Measurements from ENCODE around the gene WNT3A.

The WNT3A gene

DNA sequence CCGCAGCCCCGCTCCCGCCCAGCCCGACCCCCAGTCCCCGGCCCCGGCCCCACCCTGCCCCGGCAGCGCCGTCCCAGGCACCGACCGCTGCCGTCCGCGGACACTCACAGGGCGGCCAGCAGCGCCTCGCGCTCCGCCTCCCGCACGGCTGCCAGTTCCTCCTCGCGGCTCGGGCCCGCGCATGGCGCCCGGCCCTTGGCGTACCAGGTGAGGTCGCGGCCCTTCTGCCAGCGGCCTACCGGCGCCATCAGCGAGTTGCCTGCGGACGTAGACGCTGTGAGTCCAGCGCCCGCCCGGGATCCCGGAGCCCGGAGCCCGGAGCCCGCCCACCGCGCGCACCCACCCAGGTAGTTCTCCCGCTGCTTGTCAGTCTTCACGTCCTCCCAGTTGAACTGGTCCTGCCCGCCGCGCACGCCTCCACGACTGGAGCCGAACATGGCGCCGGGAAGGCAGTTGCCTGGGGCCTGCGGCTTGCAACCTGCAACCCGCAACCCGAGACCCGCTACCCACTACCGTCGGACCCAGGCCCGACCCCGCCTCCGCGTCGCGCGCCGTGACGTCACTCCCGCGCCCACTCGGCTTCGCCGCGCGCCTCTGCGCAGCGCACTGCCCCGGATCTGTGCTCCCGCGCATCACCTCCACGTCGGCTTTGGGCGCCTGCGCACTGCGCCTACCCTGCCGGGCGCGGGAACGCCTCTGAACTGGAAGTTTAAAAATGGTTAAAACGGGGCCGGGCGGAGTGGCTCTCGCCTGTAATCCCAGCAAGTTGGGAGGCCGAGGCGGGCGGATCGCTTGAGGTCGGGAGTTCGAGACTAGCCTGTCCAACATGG is 96.2 kb downstream of the WNT3A start, which contains the start of gene C1orf35:
C1orf35 (minus strand) TSS at position 535 of the 830 bp plus-strand sequence; CDS start at position 437, 98 bp downstream.
- no peaks in the 10 kb centered on the region for H3K27me3 ChIP-seq (ENCODE audit: insufficient read depth, low read length)
- peaks cover 10% of the 10 kb centered on the region for H3K4me1 ChIP-seq (ENCODE audit: insufficient read depth, low read length)
- no peak within 1 kb of the TSS for H2AFZ ChIP-seq (ENCODE audit: low read depth, low read length)
- H3K4me3 ChIP-seq (ENCODE audit: low read length): peak within 1 kb of the TSS; percentile 84
- H3K36me3 ChIP-seq (ENCODE audit: insufficient read depth, low read length): peaks cover 48% of the 10 kb centered on the region
- H3K9me3 ChIP-seq (ENCODE audit: low read length): no peaks in the 10 kb centered on the region

DNA sequence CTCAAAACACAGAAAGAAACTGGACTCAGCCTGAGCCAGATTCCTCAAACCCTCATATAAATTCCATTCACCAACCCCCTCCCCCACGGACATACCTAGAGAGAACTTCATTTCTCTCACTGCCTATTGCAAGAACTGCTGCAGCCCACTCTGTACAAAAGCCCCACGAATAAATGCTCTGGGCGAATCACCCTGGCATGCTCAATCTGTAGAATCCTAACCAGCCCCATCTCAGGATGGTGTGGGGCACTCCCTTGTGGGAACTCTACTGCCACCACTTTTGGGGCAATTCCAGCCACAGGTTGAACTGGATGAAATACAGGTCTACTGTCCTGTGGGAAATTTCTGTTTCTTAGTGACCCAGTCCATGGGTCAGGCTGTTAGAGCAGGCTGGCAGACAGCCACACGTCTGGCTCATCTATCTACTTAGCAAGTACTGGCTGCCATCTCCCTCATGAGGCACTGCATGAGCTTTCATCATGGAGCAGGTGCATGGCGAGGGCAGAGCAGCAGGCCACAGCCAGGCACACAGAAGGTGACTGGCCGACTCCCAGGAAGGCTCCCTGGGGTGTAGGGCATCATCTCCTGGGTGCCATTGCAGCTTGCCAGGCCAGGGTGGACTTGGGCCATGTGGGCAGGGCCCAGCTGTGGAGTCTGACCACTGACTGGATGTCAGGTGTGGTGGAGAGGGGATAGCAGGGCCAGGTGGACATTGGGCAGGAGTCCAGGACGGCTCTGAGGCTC is 97.9 kb downstream of the WNT3A start:
- Histone ChIP-seq H3K9me3 (ENCODE audit: low read length) (no peaks in the 10 kb centered on the region), H2AFZ (ENCODE audit: low read depth, low read length) (no peak overlapping the region), H3K4me3 (ENCODE audit: low read length) (no peak overlapping the region), H3K36me3 (ENCODE audit: insufficient read depth, low read length) (peaks cover 31% of the 10 kb centered on the region), H3K4me1 (ENCODE audit: insufficient read depth, low read length) (peaks cover 20% of the 10 kb centered on the region), H3K27me3 (ENCODE audit: insufficient read depth, low read length) (no peaks in the 10 kb centered on the region)

DNA sequence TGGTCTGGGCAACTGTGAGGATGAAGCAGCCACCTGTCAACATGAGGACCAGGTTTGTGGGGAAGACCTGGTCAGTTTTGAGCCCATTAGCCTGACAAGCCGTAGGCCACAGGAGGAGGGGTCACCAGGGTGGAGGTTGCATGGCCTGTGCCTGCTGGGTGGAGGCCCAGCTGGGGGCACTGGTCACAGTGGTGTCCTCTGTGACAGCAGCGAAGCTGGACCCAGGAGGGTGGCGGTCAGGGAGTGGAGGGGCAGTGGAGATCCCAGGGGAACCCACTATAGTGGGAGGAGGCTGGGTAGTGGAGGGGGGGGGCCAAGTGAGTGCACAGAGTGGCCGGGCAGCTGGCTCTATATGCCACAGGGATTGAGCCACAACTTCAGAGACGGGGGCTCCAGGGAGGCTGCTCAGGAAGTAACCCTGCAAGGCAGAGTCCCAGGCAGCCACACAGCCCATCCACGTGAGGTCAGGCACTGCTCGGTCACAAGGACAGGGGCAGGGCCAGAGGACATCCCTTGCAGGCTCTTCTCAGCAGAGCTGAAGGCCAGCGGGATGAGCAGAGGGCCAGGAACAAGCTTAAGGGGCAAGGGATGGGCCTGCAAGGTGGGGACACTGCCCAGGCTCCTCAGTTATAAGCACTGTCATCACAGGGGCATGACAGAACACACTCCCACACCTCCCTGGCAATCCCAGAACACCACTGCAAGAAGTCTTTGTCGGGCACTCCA is 98.6 kb downstream of the WNT3A start:
- Histone ChIP-seq H3K4me3 (ENCODE audit: low read length) (no peak overlapping the region), H3K27me3 (ENCODE audit: insufficient read depth, low read length) (no peaks in the 10 kb centered on the region), H3K4me1 (ENCODE audit: insufficient read depth, low read length) (peaks cover 24% of the 10 kb centered on the region), H3K36me3 (ENCODE audit: insufficient read depth, low read length) (peaks cover 27% of the 10 kb centered on the region), H2AFZ (ENCODE audit: low read depth, low read length) (no peak overlapping the region), H3K9me3 (ENCODE audit: low read length) (no peaks in the 10 kb centered on the region)

DNA sequence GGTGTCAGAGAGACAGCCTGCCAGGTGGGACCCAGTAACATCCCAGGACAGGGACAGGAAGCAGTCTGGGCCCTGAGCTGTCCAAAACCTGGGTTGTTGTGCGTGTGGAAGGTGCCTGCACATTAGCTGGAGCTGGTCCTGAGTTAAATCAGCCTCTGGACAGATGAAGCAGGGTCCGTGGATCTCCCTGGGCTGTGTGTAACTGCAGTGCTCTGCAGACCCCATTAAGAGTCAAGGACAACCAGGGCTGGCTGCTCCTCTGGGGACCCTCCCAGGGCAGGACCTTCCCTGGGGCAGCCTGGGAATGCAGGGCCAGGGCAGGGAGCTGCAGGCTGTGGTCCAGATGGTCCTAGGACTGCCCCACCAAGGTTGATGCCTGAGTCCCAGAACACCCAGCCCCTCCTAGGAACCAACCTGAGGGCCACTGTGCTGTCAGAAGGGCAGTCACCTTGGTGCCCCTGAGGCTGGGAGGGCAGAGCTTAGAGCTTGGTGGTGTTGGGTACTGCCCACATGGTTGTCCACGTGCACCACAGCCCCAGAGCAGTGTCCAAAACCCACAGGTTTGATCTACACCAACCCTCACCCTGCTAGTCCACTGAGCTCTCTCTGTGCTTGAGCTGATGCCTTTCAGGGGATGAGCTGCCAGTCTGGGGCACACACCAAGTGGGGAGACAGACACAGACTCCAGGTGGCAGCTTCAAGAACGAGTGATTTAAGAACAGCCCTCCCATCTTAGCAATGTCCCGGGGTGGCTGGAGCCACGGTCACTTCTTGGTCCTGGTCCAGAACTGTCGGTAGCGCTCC is 99.4 kb downstream of the WNT3A start:
- Histone ChIP-seq H3K9me3 (ENCODE audit: low read length) (no peaks in the 10 kb centered on the region), H2AFZ (ENCODE audit: low read depth, low read length) (no peak overlapping the region), H3K27me3 (ENCODE audit: insufficient read depth, low read length) (no peaks in the 10 kb centered on the region), H3K4me3 (ENCODE audit: low read length) (no peak overlapping the region), H3K4me1 (ENCODE audit: insufficient read depth, low read length) (peaks cover 27% of the 10 kb centered on the region), H3K36me3 (ENCODE audit: insufficient read depth, low read length) (peaks cover 20% of the 10 kb centered on the region)

DNA sequence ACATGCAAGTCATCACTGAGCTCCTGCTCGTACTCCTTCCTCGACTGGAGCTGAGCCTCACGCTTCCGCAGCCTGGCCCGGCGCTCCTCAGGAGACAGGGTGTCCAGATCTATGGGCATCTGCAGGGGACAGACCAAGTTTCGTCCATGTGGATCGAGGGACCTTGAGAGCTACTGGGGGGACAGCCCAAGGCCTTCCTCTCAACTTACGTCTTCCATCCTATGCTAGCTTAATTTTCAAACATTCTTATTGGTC is 99.9 kb downstream of the WNT3A start:
- Histone ChIP-seq H2AFZ (ENCODE audit: low read depth, low read length) (no peak overlapping the region), H3K4me3 (ENCODE audit: low read length) (no peak overlapping the region), H3K9me3 (ENCODE audit: low read length) (no peaks in the 10 kb centered on the region), H3K36me3 (ENCODE audit: insufficient read depth, low read length) (peaks cover 17% of the 10 kb centered on the region), H3K27me3 (ENCODE audit: insufficient read depth, low read length) (no peaks in the 10 kb centered on the region), H3K4me1 (ENCODE audit: insufficient read depth, low read length) (peaks cover 25% of the 10 kb centered on the region)

DNA sequence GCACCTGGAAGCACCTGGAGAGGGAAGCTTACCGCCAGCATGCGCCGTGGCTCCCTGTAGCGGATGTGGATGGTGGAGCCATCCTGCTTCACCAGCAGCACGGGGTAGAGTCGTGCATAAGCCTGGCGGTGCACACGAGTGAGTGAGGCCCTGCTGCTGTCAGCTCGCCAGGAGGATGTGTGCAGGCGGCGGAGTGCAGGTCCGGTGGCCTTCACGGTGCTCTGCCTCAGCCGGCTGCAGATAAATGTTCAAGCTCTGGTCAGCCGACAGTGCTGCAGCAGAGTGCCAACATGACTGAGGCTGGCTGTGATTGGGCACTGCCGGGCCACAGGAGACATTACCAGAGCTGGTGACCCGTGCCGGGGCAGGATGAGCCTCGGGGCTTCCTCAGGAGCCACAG is 100.8 kb downstream of the WNT3A start:
- peak overlapping the region; percentile 64 for H3K4me3 ChIP-seq (ENCODE audit: low read length)

DNA sequence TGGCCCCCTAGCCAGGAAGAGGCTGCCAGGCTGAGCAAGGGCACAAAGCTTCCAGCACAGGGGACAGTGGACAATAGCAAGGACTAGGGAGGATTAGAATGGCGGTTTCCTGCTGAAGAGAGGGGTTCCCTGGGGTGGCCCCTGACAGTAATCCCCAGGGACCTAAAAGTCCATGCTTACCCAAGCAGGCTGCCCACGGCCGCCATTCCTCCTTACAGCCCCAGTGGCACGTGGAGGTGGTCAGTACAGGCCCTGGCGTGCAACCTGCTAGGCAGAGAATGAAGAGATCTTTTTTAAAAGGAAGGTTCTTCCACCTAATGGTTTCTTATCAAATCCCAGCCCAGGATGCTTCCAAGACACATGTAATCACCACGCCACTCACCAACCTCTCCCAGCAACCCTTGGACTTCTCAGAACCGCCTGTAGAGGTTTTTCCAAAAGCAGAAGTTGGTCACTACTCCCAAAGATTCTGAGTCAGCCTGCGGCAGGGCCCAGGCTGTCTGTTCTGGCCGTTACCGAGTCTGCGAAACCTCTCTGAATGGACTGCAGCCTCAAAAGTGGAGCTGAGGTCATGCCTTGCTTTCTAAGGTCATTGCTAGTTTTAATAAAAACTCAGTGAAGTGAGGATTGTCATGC is 101.4 kb downstream of the WNT3A start:
- peaks cover 20% of the 10 kb centered on the region for H3K4me1 ChIP-seq (ENCODE audit: insufficient read depth, low read length)
- no peaks in the 10 kb centered on the region for H3K9me3 ChIP-seq (ENCODE audit: low read length)
- H2AFZ ChIP-seq (ENCODE audit: low read depth, low read length): no peak overlapping the region
- H3K27me3 ChIP-seq (ENCODE audit: insufficient read depth, low read length): no peaks in the 10 kb centered on the region
- H3K36me3 ChIP-seq (ENCODE audit: insufficient read depth, low read length): peaks cover 17% of the 10 kb centered on the region
- H3K4me3 ChIP-seq (ENCODE audit: low read length): peak overlapping the region; percentile 64

More for the DNA sequence above, 100.8 kb downstream of the WNT3A start:
- Histone ChIP-seq H3K27me3 (ENCODE audit: insufficient read depth, low read length) (no peaks in the 10 kb centered on the region), H3K4me1 (ENCODE audit: insufficient read depth, low read length) (peaks cover 20% of the 10 kb centered on the region), H3K9me3 (ENCODE audit: low read length) (no peaks in the 10 kb centered on the region), H2AFZ (ENCODE audit: low read depth, low read length) (no peak overlapping the region), H3K36me3 (ENCODE audit: insufficient read depth, low read length) (peaks cover 17% of the 10 kb centered on the region)

DNA sequence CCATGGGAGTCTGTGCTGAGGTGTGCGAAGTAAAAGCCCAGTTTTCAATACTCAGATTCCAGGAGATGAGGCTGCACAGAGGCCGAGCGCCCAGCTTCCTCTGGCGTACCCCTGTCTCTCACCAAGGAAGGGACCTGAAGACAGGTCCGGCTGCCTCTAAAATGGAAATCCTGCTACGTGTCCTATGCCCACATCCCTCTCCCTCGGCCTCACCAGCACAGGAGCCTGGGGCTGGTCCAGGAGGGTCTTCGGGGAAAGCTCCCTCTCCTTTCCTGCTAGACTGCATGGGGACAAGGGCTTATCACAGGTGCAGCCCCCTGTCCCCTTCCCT is 101.9 kb downstream of the WNT3A start:
- Histone ChIP-seq H3K4me1 (ENCODE audit: insufficient read depth, low read length) (peaks cover 20% of the 10 kb centered on the region), H3K4me3 (ENCODE audit: low read length) (peak overlapping the region; percentile 64), H3K27me3 (ENCODE audit: insufficient read depth, low read length) (no peaks in the 10 kb centered on the region), H2AFZ (ENCODE audit: low read depth, low read length) (no peak overlapping the region), H3K36me3 (ENCODE audit: insufficient read depth, low read length) (peaks cover 17% of the 10 kb centered on the region), H3K9me3 (ENCODE audit: low read length) (no peaks in the 10 kb centered on the region)

DNA sequence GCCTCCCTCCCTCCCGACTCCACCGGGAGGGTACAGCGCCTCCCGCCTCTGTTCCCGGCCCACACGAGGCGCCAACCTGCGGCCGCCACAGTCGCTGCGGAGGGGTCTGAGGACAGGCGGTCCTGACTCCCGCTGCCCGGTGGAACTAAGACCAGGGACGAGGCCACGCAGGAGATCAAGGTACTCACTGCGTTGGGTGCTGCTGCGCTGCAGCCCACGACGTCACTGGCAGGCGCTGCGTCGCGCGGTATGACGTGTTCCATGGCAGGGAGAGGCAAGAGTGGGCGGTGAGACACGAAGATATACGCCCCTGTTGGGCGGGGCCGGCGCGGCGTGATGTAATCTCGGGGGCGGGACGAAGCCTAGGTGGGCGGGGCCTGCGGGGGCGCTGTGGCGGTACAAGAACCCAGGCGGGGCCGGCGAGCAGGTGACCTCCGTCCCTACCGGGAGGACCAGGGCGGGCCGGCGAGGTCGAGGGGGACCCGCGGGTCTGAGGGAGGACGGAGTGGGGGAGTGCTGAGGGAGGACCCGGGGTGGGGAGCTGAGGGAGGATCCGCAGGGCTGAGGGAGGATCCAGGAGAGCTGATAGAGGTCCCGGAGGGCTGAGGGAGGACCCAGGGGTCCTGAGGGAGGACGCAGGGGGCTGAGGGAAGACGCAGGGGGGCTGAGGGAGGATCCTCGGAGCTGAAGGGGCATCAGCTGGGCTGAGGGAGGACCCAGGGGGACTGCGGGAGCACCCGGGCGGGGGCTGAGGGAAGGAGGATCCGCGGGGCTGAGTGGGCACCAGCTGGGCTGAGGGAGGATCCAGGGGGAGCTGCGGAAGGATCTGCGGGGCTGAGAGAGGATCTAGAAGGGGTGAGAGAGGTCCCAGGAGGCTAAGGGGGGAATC is 102.5 kb downstream of the WNT3A start, which contains the start of gene MRPL55:
MRPL55 (minus strand) TSS at position 227 of the 889 bp plus-strand sequence. CDS start 1,039 bp downstream, outside the sequence.
- Histone ChIP-seq H3K4me3 (ENCODE audit: low read length) (peak within 1 kb of the TSS; percentile 64), H3K9me3 (ENCODE audit: low read length) (no peaks in the 10 kb centered on the region), H3K27me3 (ENCODE audit: insufficient read depth, low read length) (no peaks in the 10 kb centered on the region), H3K4me1 (ENCODE audit: insufficient read depth, low read length) (peaks cover 17% of the 10 kb centered on the region), H2AFZ (ENCODE audit: low read depth, low read length) (peak within 1 kb of the TSS; percentile 55), H3K36me3 (ENCODE audit: insufficient read depth, low read length) (peaks cover 17% of the 10 kb centered on the region)

DNA sequence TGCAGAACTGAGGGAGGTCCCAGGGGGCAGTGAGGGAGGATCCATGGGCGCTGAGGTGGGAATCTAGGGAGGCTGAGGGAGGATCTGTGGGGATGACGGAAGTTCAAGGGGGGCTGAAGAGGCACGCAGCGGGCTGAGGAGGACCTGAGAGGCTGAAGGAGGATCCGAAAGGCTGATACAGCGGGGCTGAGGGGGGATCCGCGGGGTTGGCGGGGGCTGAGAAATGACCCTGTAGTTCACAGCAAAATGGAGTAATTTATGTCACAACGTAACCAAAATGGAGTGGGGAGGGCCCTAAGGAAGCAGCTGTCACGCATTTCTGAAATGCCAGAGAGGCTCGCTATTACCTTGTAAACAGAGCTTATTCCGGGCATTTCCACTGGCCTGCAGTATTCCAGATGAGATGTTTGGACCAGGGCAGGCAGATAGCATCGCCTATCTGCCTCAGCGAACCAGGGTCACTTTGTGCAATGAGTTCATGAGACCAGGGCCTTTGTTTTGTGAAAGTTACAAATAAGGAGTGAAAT is 103.2 kb downstream of the WNT3A start:
- Histone ChIP-seq H3K9me3 (ENCODE audit: low read length) (no peaks in the 10 kb centered on the region), H3K4me3 (ENCODE audit: low read length) (peak overlapping the region; percentile 64), H3K27me3 (ENCODE audit: insufficient read depth, low read length) (no peaks in the 10 kb centered on the region), H3K36me3 (ENCODE audit: insufficient read depth, low read length) (peaks cover 17% of the 10 kb centered on the region), H3K4me1 (ENCODE audit: insufficient read depth, low read length) (peaks cover 17% of the 10 kb centered on the region), H2AFZ (ENCODE audit: low read depth, low read length) (peak overlapping the region; percentile 55)

DNA sequence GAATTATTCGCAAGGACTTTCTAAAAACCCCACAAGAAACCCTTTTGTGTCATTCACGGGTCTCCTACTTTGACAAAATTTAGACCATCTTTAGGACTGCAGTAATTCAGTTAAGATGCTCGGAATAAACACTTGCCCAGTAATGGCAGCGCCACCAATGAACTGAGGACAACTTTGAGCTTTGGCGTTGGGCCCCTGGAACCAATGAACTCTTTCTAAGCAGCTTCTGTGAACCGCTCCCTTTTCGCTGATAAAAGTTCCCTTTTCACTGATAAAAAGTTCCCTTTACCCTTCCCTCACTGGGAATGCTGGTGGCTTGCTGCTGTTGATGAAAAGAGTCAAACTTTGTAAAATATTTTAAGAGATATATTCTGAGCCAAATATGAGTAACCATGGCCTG is 103.8 kb downstream of the WNT3A start:
- Histone ChIP-seq H3K27me3 (ENCODE audit: insufficient read depth, low read length) (no peaks in the 10 kb centered on the region), H3K4me1 (ENCODE audit: insufficient read depth, low read length) (peaks cover 17% of the 10 kb centered on the region), H3K36me3 (ENCODE audit: insufficient read depth, low read length) (peaks cover 17% of the 10 kb centered on the region), H2AFZ (ENCODE audit: low read depth, low read length) (peak overlapping the region; percentile 55), H3K9me3 (ENCODE audit: low read length) (no peaks in the 10 kb centered on the region), H3K4me3 (ENCODE audit: low read length) (peak overlapping the region; percentile 64)

All from neuron (in vitro differentiated cells).